Neural cell (in vitro differentiated cells): ENCODE results near the gene LIMD2. TPM values are rescaled to one million over a fixed set of nuclear protein-coding genes. Genes with fewer than 3 reads are reported as not detected.

Experiments
- polyA plus RNA-seq: library from polyadenylated mRNA; depleted of rRNA; stranded (reverse); fragments of >200 nt; gene quantifications from 2 replicates; pipeline ENCODE4 v1.2.3, GENCODE V29; 2014

The LIMD2 gene
- polyA plus RNA-seq, 1 donor from 2014 or later = 132 TPM

Other genes starting within 250 kb of the LIMD2 start
- 1.5 and 2.1 TPM in 2 replicates for gene ACE, start 223.1 kb downstream of the LIMD2 start, polyA plus RNA-seq
- not detected in 2 replicates for gene KCNH6, start 176.8 kb downstream of the LIMD2 start, polyA plus RNA-seq
- gene DCAF7, start 149.6 kb downstream of the LIMD2 start, polyA plus RNA-seq = 35.3 and 38.3 TPM in 2 replicates
- gene TACO1, start 99.2 kb downstream of the LIMD2 start, polyA plus RNA-seq = 15.8 and 16.2 TPM in 2 replicates
- gene MAP3K3, start 77.7 kb downstream of the LIMD2 start, polyA plus RNA-seq = 16.6 and 24.5 TPM in 2 replicates
- gene STRADA, start 41.7 kb upstream of the LIMD2 start, polyA plus RNA-seq = 15.6 and 18.4 TPM in 2 replicates
- gene CCDC47, start 73.5 kb upstream of the LIMD2 start, polyA plus RNA-seq = 47.2 and 49.3 TPM in 2 replicates
- gene DDX42, start 74.0 kb upstream of the LIMD2 start, polyA plus RNA-seq = 114 and 115 TPM in 2 replicates
- 63.1 and 69.5 TPM in 2 replicates for gene PSMC5, start 127.3 kb upstream of the LIMD2 start, polyA plus RNA-seq
- 23.2 and 25.8 TPM in 2 replicates for gene FTSJ3, start 127.5 kb upstream of the LIMD2 start, polyA plus RNA-seq
- 24.0 and 33.2 TPM in 2 replicates for gene SMARCD2, start 142.6 kb upstream of the LIMD2 start, polyA plus RNA-seq
- gene CSH2, start 173.6 kb upstream of the LIMD2 start, polyA plus RNA-seq = not detected in 2 replicates
- not detected in 2 replicates for gene GH2, start 181.8 kb upstream of the LIMD2 start, polyA plus RNA-seq
- not detected in 2 replicates for gene CSH1, start 196.4 kb upstream of the LIMD2 start, polyA plus RNA-seq
- not detected in 2 replicates for gene CSHL1, start 211.1 kb upstream of the LIMD2 start, polyA plus RNA-seq
- gene GH1, start 218.7 kb upstream of the LIMD2 start, polyA plus RNA-seq = not detected in 2 replicates
- gene CD79B, start 232.2 kb upstream of the LIMD2 start, polyA plus RNA-seq = not detected in 2 replicates